Neural progenitor cell (in vitro differentiated cells): ENCODE measurements around the gene PGAM2.

ENCODE experiments used
- EZH2 ChIP-seq: fragments of 200-600 bp; sonication (generic); IDR thresholded peaks from 2 replicates; pipeline ENCODE4 v1.6.1; 2017; ENCODE audit warnings: antibody characterized with exemption, mild to moderate bottlenecking, moderate library complexity
- TF ChIP-seq, protein P1 (sequence below): fragments of 200-600 bp; sonication (generic); IDR thresholded peaks from 2 replicates; pipeline ENCODE4 v1.5.1; 2017; ENCODE audit warnings: antibody characterized with exemption, mild to moderate bottlenecking

- TF ChIP-seq, protein P1, sequence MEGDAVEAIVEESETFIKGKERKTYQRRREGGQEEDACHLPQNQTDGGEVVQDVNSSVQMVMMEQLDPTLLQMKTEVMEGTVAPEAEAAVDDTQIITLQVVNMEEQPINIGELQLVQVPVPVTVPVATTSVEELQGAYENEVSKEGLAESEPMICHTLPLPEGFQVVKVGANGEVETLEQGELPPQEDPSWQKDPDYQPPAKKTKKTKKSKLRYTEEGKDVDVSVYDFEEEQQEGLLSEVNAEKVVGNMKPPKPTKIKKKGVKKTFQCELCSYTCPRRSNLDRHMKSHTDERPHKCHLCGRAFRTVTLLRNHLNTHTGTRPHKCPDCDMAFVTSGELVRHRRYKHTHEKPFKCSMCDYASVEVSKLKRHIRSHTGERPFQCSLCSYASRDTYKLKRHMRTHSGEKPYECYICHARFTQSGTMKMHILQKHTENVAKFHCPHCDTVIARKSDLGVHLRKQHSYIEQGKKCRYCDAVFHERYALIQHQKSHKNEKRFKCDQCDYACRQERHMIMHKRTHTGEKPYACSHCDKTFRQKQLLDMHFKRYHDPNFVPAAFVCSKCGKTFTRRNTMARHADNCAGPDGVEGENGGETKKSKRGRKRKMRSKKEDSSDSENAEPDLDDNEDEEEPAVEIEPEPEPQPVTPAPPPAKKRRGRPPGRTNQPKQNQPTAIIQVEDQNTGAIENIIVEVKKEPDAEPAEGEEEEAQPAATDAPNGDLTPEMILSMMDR = no peak
- no peak for TF ChIP-seq EZH2
Observed at GRCh38 chr7:44098092-44099068, 33.0 kb upstream of the PGAM2 start.
